HG03039 (cell line): ENCODE data around the gene RCL1.
A peak's percentile ranks its signal among the peaks of the same experiment; 100 is the strongest.
"Not testable (repeated sequence)": the region's sequence is repeated elsewhere in the genome, so short reads cannot be mapped to it uniquely, and the experiment has no call there.

Experiments
- ATAC-seq: cut with Tn5 transposase; IDR thresholded peaks from one replicate; pipeline ENCODE4 v1.9.1; 2021; ENCODE audit warnings: mild to moderate bottlenecking, moderate library complexity; ENCODE audit not compliant: unreplicated experiment

The RCL1 gene

GRCh38 chr9:4866239-4866969 lies 73.7 kb downstream of the RCL1 start:
- no peak for ATAC-seq

- no peak for ATAC-seq
Observed at GRCh38 chr9:4873066-4873465, 80.3 kb downstream of the RCL1 start.

- ATAC-seq, result no peak
Observed at GRCh38 chr9:4875559-4875958, 82.8 kb downstream of the RCL1 start.

DNA sequence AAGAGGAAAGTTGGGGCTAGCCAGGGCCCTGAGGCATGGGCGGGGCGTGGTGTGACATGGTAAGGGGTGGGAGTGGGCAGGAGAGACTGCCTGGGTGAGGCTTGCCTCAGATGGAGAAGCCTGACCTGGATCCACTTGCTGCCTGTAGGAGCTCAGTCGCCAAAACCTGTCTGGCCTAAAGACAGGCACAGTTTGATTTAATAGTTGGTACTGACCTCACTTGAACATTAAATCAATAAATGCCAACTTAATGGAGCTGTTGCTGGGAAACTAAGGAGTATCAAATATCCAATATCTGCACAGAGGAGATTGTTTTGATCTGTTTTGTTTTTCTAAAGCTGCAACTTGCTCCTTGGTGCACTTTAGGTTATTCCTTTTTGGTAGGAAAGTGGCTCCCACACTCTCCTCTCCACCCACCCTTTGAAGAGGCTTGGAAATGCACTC lies 86.4 kb downstream of the RCL1 start:
- no peak for ATAC-seq

GRCh38 chr9:4883326-4883873 lies 90.7 kb downstream of the RCL1 start:
- ATAC-seq, result no peak

DNA sequence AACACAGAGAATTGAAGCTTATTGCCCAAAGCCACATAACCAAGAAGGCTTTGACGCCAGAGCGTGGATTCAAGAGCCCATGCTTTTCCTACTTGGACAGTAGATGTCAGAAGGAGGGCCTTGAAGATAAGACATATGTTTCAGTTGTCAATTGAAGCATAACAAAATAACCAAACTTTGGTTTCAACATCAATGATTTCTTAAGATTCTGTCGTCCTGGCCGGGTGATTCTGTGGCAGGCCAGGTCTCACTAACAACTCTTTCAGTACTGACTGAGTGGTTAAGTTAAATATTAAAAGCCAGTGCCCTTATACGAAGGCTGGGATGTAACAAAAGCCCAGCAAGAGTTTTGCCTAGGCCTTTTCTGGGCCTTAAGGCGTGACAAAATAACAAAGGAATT lies 94.0 kb downstream of the RCL1 start:
- peak; percentile 81 for ATAC-seq

GRCh38 chr9:4887556-4887955 lies 94.8 kb downstream of the RCL1 start:
- ATAC-seq, result no peak

DNA sequence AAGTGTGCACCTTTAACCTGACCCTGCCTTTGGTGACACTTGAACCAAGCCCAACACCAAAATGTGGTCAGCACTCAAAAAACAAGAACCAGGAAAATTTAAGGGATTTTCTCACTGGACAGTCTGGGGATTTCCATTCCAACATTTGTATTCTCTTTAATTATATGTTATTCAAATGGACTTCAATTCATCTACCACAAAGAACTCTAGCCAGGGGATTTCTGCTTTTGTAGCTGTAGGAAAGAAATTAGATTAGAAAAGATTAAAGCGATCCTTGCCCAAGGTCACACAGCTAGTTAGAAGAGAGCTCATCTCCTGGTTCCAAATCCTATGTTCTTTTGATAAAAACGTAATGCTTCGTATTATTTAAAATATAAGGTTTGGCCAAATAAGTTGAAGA lies 97.5 kb downstream of the RCL1 start:
- no peak for ATAC-seq

DNA sequence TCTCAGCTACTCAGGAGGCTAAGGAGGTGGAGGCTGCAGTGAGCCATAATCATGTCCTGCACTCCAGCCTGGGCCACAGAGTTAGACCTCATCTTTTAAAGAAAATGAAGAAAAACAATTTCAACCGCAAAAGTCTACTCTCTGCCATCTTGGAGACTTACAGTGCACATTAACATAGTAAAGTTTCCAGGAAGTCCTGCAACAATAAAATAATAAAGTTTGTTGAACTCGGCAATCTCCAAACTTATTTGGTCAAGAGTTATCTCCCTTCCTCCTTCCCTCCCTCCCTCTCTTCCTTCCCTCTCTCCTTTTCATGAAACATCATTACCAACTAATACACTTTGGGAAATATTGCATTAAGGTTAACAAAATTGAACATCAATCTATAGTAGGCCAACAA lies 98.2 kb downstream of the RCL1 start:
- no peak for ATAC-seq

DNA sequence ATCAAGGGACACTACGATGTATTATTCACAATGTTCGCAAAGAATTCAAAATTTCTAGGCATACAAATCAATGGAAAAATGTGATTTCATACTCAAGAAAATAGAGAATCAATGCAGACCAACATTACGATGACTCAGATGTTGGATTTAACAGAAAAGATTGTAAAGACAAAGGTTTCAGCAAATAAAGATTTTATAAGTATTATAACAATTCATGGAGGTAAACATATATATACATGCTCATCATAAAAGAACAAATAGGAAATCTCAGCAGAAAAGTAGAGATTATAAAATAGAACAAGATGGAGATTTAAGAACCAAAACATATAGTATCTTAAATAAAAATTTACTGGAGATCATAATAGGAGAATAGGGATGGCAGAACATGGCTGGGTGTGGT lies 98.9 kb downstream of the RCL1 start:
- ATAC-seq, result no peak

DNA sequence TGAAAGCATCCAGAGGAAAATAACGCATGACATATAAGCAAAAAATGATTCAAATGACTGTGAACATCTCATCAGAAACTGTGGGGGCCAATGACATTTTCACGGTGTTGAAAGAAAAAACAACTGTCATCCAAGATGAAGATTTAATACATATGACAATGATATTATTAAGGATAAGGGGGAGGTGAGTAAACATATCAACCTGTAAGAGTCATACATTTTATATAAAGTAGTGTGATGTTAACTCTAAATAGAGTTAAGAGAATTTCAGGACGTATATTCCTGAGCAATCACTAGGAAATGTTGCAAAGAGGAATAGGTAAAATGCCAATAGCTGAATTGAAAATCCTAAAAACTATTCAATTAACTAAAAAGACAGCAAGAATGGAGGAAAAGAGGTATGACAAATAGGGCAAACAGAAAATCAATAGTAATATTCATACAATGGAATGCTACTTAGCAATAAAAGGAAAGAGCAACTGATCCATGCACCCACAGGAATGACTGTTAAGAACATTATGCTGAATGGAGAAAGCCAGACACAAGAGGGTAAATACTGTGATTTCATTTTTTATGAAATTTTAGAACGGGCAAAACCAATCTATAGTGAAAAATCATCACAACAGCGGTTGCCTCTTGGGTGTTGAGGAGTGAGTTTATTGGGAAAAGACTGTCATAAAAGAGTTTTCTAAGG lies 99.9 kb downstream of the RCL1 start:
- no peak for ATAC-seq

DNA sequence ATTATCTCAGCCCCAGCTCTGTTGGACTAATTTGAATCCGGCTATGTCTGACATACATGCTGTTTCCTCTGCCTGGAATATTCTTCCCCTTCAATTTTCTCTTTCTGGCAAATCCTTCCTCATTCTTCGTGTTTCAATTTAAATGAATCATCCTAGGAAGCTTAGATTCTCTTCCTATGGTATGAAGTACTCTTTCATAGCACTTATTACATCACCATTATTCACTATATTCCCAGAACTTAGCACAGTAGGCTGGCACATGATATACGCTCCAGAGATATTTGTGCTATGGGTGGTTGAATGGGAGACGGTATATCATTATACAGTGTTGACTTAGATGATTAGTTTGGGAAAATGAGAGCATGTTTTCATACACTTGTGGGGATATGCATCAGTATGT lies 101.3 kb downstream of the RCL1 start:
- ATAC-seq, result no peak

DNA sequence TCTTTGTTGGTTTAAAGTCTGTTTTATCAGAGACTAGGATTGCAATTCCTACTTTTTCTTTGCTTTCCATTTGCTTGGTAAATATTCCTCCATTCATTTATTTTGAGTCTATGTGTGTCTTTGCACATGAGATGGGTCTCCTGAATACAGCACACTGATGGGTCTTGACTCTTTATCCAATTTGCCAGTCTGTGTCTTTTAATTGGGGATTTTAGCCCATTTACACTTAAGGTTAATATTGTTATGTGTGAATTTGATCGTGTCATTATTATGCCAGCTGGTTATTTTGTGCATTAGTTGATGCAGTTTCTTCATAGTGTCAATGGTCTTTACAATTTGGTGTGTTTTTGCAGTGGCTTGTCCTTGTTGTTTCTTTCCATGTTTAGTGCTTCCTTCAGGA lies 107.1 kb downstream of the RCL1 start:
- not testable (repeated sequence) for ATAC-seq

GRCh38 chr9:4901401-4902134 lies 108.8 kb downstream of the RCL1 start:
- not testable (repeated sequence) for ATAC-seq

DNA sequence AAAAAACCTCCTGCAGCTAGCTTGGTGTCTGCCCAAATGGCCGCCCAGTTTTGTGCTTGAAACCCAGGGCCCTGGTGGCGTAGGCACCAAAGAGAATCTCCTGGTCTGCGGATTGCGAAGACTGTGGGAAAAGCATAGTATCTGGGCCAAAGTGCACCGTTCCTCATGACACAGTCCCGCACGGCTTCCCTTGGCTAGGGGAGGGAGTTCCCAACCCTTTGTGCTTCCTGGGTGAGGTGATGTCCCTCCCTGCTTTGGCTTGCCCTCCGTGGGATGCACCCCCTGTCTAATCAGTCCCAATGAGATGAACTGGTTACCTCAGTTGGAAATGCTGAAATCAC lies 109.4 kb downstream of the RCL1 start:
- no peak for ATAC-seq

DNA sequence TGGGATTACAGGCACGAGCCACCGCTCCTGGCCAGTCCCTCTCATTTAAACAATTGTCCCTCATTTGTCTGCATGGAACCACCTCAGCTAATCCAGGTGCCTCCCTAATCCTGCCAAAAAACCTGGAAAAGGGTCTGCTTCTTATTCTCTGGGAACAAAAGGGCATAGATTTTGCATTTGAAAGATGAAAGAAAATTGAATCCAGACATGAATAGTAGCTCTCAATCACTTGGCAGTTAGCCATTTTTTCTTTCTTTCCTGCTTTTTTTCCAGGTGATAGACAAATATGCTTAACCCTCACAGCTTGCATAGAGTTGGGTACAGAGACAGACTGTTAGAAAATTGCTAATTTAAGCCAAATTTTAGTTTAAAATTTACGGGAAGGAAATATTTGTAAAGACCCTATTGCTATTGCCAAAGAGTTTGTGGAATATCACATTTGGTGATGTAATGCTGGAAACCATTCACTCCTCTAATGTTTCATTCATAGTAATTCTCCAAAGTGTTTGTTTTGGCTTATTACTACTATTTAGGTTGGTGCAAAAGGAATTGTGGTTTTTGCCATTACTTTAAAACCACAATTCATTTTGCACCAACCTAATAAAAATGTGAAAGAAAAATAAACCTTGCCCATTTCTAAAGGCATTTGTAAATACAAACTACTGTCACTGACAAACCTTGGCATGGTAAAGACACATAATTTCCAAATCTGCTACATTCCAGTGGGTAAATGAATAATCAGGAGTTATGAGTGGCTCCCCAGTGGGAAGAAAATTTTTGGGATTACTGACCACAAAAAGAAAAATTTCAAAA lies 111.8 kb downstream of the RCL1 start:
- ATAC-seq, result no peak

DNA sequence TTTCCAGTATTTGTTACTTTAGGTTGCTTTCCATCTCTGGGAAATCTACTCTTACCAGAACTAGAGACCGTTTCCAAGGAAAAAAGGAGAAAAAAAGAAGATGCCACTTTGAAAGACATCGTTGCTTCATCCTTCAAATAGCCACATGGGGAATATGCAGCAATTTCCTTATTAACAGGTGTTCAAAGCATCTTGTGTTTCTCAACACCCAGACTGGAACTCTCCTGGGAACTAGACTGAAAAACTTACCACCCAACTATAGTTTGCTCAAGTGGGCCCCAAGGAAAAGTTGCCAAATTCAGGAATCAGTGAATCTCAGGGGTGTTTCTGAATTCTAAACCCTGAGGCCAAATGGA lies 112.4 kb downstream of the RCL1 start:
- ATAC-seq, result no peak
